OCI-LY1 (cell line): ENCODE measurements around the gene BMP6.

Experiments used
- CTCF ChIP-seq: fragments of 200-600 bp; sonication (generic), shearing (Covaris generic); IDR thresholded peaks from 2 replicates; pipeline ENCODE4 v1.5.1; 2017; ENCODE audit warnings: mild to moderate bottlenecking, antibody characterized with exemption, low read length, moderate library complexity, mixed read lengths
- EZH2 ChIP-seq: fragments of 200-600 bp; sonication (generic), shearing (Covaris generic); IDR thresholded peaks from 2 replicates; pipeline ENCODE4 v1.8.0; 2017; ENCODE audit warnings: borderline replicate concordance, mixed run types, mild to moderate bottlenecking, antibody characterized with exemption, low read length, moderate library complexity, mixed read lengths

GRCh38 chr6:7706269-7706668 lies 19.6 kb upstream of the BMP6 start:
- TF ChIP-seq CTCF = no peak
- no peak for TF ChIP-seq EZH2
